H1 (cell line): ENCODE results near the gene MOG.

ENCODE experiments used
- ASH2L ChIP-seq: fragments of 200-600, 300-600 bp; sonication (generic); IDR thresholded peaks from one replicate; pipeline ENCODE4 v1.7.1; 2017; ENCODE audit warnings: low read length
- CHD2 ChIP-seq: IDR thresholded peaks from 2 replicates; pipeline ENCODE4 v1.6.1; 2012; ENCODE audit warnings: low read length, improper control_type of control experiment
- EZH2 ChIP-seq: fragments of 200-600 bp; sonication (generic); IDR thresholded peaks from 2 replicates; pipeline ENCODE4 v1.7.1; 2012; ENCODE audit warnings: low read depth, mild to moderate bottlenecking, moderate library complexity, low read length, inconsistent platforms; ENCODE audit not compliant: severe bottlenecking
- NANOG ChIP-seq: IDR thresholded peaks from 2 replicates; pipeline ENCODE4 v1.6.1; 2011; ENCODE audit warnings: low read length, low read depth, mild to moderate bottlenecking, inconsistent platforms; ENCODE audit not compliant: insufficient read depth, poor library complexity, severe bottlenecking
- POLR2AphosphoS5 ChIP-seq: IDR thresholded peaks from 2 replicates; pipeline ENCODE4 v1.6.1; 2011; ENCODE audit warnings: low read depth, low read length
- RAD21 ChIP-seq, 2 experiments: IDR thresholded peaks in 1 of 2; conservative IDR thresholded peaks in 1 of 2; 2 replicates each; pipeline ENCODE4 v1.6.1; 2011; ENCODE audit warnings: low read depth in 2 of 2, low read length in 2 of 2, improper control_type of control experiment in 1 of 2, inconsistent platforms in 1 of 2, mild to moderate bottlenecking in 1 of 2, moderate library complexity in 1 of 2
- RFX5 ChIP-seq: IDR thresholded peaks from 2 replicates; pipeline ENCODE4 v1.6.1; 2011; ENCODE audit warnings: low read depth, low read length, improper control_type of control experiment, borderline replicate concordance
- TAF1 ChIP-seq: IDR thresholded peaks from 2 replicates; pipeline ENCODE4 v1.6.1; 2011; ENCODE audit warnings: mild to moderate bottlenecking, low read depth, low read length
- TBP ChIP-seq: IDR thresholded peaks from 2 replicates; pipeline ENCODE4 v1.6.1; 2011; ENCODE audit warnings: low read depth, low read length, improper control_type of control experiment
- YY1 ChIP-seq: IDR thresholded peaks from 2 replicates; pipeline ENCODE4 v1.6.1; 2011; ENCODE audit warnings: low read depth, mild to moderate bottlenecking, low read length
- TF ChIP-seq, protein P1 (sequence below), 3 experiments: IDR thresholded peaks; 1 replicate in 2 of 3; 2 replicates in 1 of 3; pipeline versions ENCODE4 v1.5.1 to v1.6.1; 2011; ENCODE audit warnings: low read length in 3 of 3, mild to moderate bottlenecking in 3 of 3, inconsistent platforms in 2 of 3, low read depth in 1 of 3, moderate library complexity in 1 of 3; ENCODE audit not compliant: insufficient read depth in 1 of 3; ENCODE audit errors: control extremely low read depth in 1 of 3

DNA sequence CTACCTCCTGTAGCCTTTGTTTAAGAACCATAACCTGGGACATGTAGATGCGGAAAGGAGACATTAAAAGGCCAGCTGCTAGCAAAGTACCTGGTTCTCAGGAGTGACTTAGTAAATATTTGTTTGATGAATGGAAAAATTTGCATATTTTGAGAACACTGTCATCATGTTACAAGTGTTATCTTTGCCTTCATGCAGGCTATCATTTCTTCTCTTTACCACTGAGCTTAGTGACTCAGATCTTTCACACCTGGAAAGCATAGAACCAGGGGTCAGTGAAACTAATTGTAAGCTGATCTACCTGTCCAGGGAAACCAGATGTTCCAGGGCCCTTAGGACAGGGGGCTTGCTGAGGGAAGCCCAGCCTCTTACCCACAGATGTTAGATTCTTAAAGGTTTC, 18.7 kb downstream of the MOG start:
- TF ChIP-seq YY1 (no peak), TAF1 (no peak), POLR2AphosphoS5 (no peak), RFX5 (no peak), CHD2 (no peak), EZH2 (no peak), ASH2L (no peak), RAD21 (IDR thresholded peaks at IDR 0.05 in 1 of 2, conservative IDR thresholded peaks at IDR 0.05 in 1 of 2; ENCODE audit: low read depth in 2 of 2, low read length in 2 of 2) (no peak), NANOG (no peak), TBP (no peak)
- TF ChIP-seq, protein P1, sequence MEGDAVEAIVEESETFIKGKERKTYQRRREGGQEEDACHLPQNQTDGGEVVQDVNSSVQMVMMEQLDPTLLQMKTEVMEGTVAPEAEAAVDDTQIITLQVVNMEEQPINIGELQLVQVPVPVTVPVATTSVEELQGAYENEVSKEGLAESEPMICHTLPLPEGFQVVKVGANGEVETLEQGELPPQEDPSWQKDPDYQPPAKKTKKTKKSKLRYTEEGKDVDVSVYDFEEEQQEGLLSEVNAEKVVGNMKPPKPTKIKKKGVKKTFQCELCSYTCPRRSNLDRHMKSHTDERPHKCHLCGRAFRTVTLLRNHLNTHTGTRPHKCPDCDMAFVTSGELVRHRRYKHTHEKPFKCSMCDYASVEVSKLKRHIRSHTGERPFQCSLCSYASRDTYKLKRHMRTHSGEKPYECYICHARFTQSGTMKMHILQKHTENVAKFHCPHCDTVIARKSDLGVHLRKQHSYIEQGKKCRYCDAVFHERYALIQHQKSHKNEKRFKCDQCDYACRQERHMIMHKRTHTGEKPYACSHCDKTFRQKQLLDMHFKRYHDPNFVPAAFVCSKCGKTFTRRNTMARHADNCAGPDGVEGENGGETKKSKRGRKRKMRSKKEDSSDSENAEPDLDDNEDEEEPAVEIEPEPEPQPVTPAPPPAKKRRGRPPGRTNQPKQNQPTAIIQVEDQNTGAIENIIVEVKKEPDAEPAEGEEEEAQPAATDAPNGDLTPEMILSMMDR (IDR thresholded peaks at IDR 0.05; ENCODE audit: control extremely low read depth in 1 of 3, insufficient read depth in 1 of 3, low read depth in 1 of 3, low read length in 3 of 3) = no peak
